ENCODE measurements around the gene BCS1L.

GRCh38 chr2:218627939-218628338 is 31.5 kb upstream of the BCS1L start:
- TF ChIP-seq POLR2A (IDR thresholded peaks at IDR 0.05; ENCODE audit: low read length): no peak
- no peak for TF ChIP-seq GATA1 (IDR thresholded peaks at IDR 0.05; ENCODE audit: low read depth, low read length)
